Activated B cell treated with CpG ODN at 0.5 μM for 24 hours (primary cell): Measurements from ENCODE around the gene SFRP2. TPM values are rescaled to one million over a fixed set of nuclear protein-coding genes. Genes with fewer than 3 reads are reported as not detected.

ENCODE experiments used
- ATAC-seq: fragments of 200-7000 bp; cut with Tn5 transposase; one replicate; pipeline ENCODE4 v1.10.0; 2021; ENCODE audit warnings: low read depth, mild to moderate bottlenecking, moderate library complexity
- CTCF ChIA-PET: fragments of 350-600 bp; sonication (Branson Sonifier 250); formaldehyde crosslinking; loops from one replicate; lab custom pipeline; 2021; ENCODE audit warnings: antibody characterized with exemption; lab: Charles Lee
- POLR2A ChIA-PET: fragments of 350-600 bp; sonication (Branson Sonifier 250); formaldehyde crosslinking; loops from one replicate; lab custom pipeline; 2021; ENCODE audit warnings: antibody characterized with exemption; lab: Charles Lee
- DNase-seq: peaks from one replicate; pipeline ENCODE4 v3.0.0; 2022
- H3K27ac Mint-ChIP-seq: one replicate; pipeline ENCODE4 v1.8.0; 2020; ENCODE audit warnings: mixed read lengths
- H3K27me3 Mint-ChIP-seq: one replicate; pipeline ENCODE4 v1.8.0; 2021; ENCODE audit warnings: mixed read lengths
- H3K36me3 Mint-ChIP-seq: one replicate; pipeline ENCODE4 v1.8.0; 2021; ENCODE audit warnings: low read depth, mixed read lengths
- H3K4me1 Mint-ChIP-seq: one replicate; pipeline ENCODE4 v1.8.0; 2021; ENCODE audit warnings: mixed read lengths
- H3K4me3 Mint-ChIP-seq: one replicate; pipeline ENCODE4 v1.8.0; 2020; ENCODE audit warnings: mild to moderate bottlenecking, mixed read lengths
- H3K9me3 Mint-ChIP-seq: one replicate; pipeline ENCODE4 v1.8.0; 2020; ENCODE audit warnings: mixed read lengths
- CTCF ChIP-seq: fragments of 200-600 bp; IDR thresholded peaks from one replicate; pipeline ENCODE4 v1.8.0; 2022; ENCODE audit warnings: antibody characterized with exemption, mild to moderate bottlenecking
- intact Hi-C: fragments of 100-400 bp; cut with micrococcal nuclease; formaldehyde crosslinking; loops from one replicate; pipeline ENCODE4 v1.15.1; 2024
- total RNA-seq: library from RNA; stranded (reverse); gene quantifications from 2 replicates; pipeline ENCODE4 v1.2.3, GENCODE V29; 2022

Gene SFRP2
- total RNA-seq, 1 donor from 2014 or later = not detected

GRCh38 chr4:153787575-153787974, 1.3 kb downstream of the SFRP2 start:
- ATAC-seq (no peak), DNase-seq (no peak)
- POLR2A ChIA-PET = no interaction called here
- no peaks in the 10 kb centered on the region for H3K36me3 Mint-ChIP-seq
- intact Hi-C loops = loop anchor here (2.0 kb wide), 1 partner anchor 717 kb away; no protein-coding TSS in a partner anchor
- H3K4me3 Mint-ChIP-seq = no peak overlapping the region
- H3K9me3 Mint-ChIP-seq = no peaks in the 10 kb centered on the region
- H3K27ac Mint-ChIP-seq = no peak overlapping the region
- no peak for TF ChIP-seq CTCF
- peaks cover 69% of the 10 kb centered on the region for H3K27me3 Mint-ChIP-seq
- peaks cover 45% of the 10 kb centered on the region for H3K4me1 Mint-ChIP-seq
- CTCF ChIA-PET = interaction anchor here (1.5 kb wide), 1 partner anchor 9 kb away, joined by 3 read pairs; no protein-coding TSS in a partner anchor

- ChIA-PET CTCF (interaction anchor here (0.6 to 1.5 kb wide), 2 partner anchors 9 to 741 kb away, joined by 3 read pairs; no protein-coding TSS in a partner anchor), POLR2A (no interaction called here)
- H3K36me3 Mint-ChIP-seq = no peaks in the 10 kb centered on the region
- peaks cover 41% of the 10 kb centered on the region for H3K4me1 Mint-ChIP-seq
- ATAC-seq = no peak
- H3K27ac Mint-ChIP-seq = no peak overlapping the region
- DNase-seq = no peak
- H3K27me3 Mint-ChIP-seq = peaks cover 69% of the 10 kb centered on the region
- H3K9me3 Mint-ChIP-seq = no peaks in the 10 kb centered on the region
- TF ChIP-seq CTCF = no peak
- intact Hi-C loops = loop anchor here (2.0 kb wide), 1 partner anchor 718 kb away; no protein-coding TSS in a partner anchor
- no peak overlapping the region for H3K4me3 Mint-ChIP-seq
Observed at GRCh38 chr4:153787061-153787560, 1.8 kb downstream of the SFRP2 start.

- ChIA-PET CTCF (interaction anchor here (1.5 kb wide), 1 partner anchor 10 kb away, joined by 3 read pairs; no protein-coding TSS in a partner anchor), POLR2A (no interaction called here)
- H3K4me3 Mint-ChIP-seq = no peak overlapping the region
- intact Hi-C loops = loop anchor here (2.0 kb wide), 1 partner anchor 719 kb away; no protein-coding TSS in a partner anchor
- H3K27me3 Mint-ChIP-seq = peaks cover 64% of the 10 kb centered on the region
- no peak overlapping the region for H3K27ac Mint-ChIP-seq
- no peaks in the 10 kb centered on the region for H3K36me3 Mint-ChIP-seq
- DNase-seq (no peak), ATAC-seq (no peak)
- TF ChIP-seq CTCF = no peak
- H3K9me3 Mint-ChIP-seq = no peaks in the 10 kb centered on the region
- H3K4me1 Mint-ChIP-seq = peaks cover 31% of the 10 kb centered on the region
Observed at GRCh38 chr4:153785910-153786721, 2.8 kb downstream of the SFRP2 start.

GRCh38 chr4:153784166-153784699, 4.7 kb downstream of the SFRP2 start:
- ATAC-seq (no peak), DNase-seq (no peak)
- Mint-ChIP-seq H3K27ac (no peak overlapping the region), H3K4me1 (peaks cover 14% of the 10 kb centered on the region), H3K27me3 (peaks cover 60% of the 10 kb centered on the region), H3K4me3 (no peak overlapping the region), H3K9me3 (no peaks in the 10 kb centered on the region), H3K36me3 (no peaks in the 10 kb centered on the region)
- TF ChIP-seq CTCF = no peak
- intact Hi-C loops = no loop called here
- ChIA-PET CTCF (no interaction called here), POLR2A (no interaction called here)

GRCh38 chr4:153782581-153782980, 6.3 kb downstream of the SFRP2 start:
- no peak for DNase-seq
- CTCF ChIA-PET = no interaction called here

More at GRCh38 chr4:153782581-153782980, 6.3 kb downstream of the SFRP2 start:
- TF ChIP-seq CTCF = no peak
- ATAC-seq = no peak
- intact Hi-C loops = no loop called here
- Mint-ChIP-seq H3K36me3 (no peaks in the 10 kb centered on the region), H3K27ac (no peak overlapping the region), H3K9me3 (peaks cover 5% of the 10 kb centered on the region), H3K4me3 (no peak overlapping the region), H3K27me3 (peaks cover 56% of the 10 kb centered on the region), H3K4me1 (no peaks in the 10 kb centered on the region)
- POLR2A ChIA-PET = no interaction called here
